ENCODE results near the gene SPPL2A.

SPPL2A gene

DNA sequence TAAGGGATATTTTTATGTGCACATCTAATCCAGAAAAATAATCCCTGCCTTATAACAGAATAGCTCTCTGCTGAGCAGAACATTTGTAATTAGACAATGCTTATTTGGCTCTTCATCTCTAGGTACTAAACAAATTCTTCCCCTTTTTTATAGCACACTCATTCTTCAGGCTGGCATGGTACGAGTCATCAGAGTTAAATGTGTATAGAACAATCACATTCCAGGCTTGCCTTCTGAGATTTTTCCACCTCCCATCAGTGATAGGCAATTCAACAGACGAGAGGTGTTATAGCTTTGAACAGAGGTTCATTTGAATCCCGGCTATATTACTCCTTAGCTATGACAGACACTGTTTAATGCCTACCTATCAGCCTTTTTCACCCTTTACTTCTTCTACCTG lies 21.4 kb upstream of the SPPL2A start:
- Mint-ChIP-seq H3K27ac (no peak overlapping the region), H3K4me1 (no peaks in the 10 kb centered on the region), H3K27me3 (no peaks in the 10 kb centered on the region), H3K4me3 (no peak overlapping the region), H3K9me3 (no peaks in the 10 kb centered on the region), H3K36me3 (no peaks in the 10 kb centered on the region)
- ATAC-seq (ENCODE audit: low read depth) (no peak), DNase-seq (ENCODE audit: low spot score in 2 of 2) (no peak)

- no peaks in the 10 kb centered on the region for H3K4me1 Mint-ChIP-seq
- H3K4me3 Mint-ChIP-seq: no peak overlapping the region
- ATAC-seq (ENCODE audit: low read depth) (no peak), DNase-seq (ENCODE audit: low spot score in 2 of 2) (no peak)
- H3K36me3 Mint-ChIP-seq: no peaks in the 10 kb centered on the region
- H3K27ac Mint-ChIP-seq: no peak overlapping the region
- H3K9me3 Mint-ChIP-seq: no peaks in the 10 kb centered on the region
- H3K27me3 Mint-ChIP-seq: no peaks in the 10 kb centered on the region
Measured at GRCh38 chr15:50786438-50786837, 20.9 kb upstream of the SPPL2A start.

- Mint-ChIP-seq H3K4me3 (no peak overlapping the region), H3K4me1 (no peaks in the 10 kb centered on the region), H3K27ac (no peak overlapping the region), H3K27me3 (no peaks in the 10 kb centered on the region), H3K36me3 (no peaks in the 10 kb centered on the region), H3K9me3 (no peaks in the 10 kb centered on the region)
- DNase-seq (ENCODE audit: low spot score in 2 of 2): no peak
- no peak for ATAC-seq (ENCODE audit: low read depth)
Measured at GRCh38 chr15:50783895-50784294, 18.4 kb upstream of the SPPL2A start.

- Mint-ChIP-seq H3K27me3 (no peaks in the 10 kb centered on the region), H3K36me3 (no peaks in the 10 kb centered on the region), H3K4me3 (no peak overlapping the region), H3K27ac (no peak overlapping the region), H3K9me3 (no peaks in the 10 kb centered on the region), H3K4me1 (no peaks in the 10 kb centered on the region)
- ATAC-seq (ENCODE audit: low read depth) (no peak), DNase-seq (ENCODE audit: low spot score in 2 of 2) (no peak)
Measured at GRCh38 chr15:50783411-50783810, 17.9 kb upstream of the SPPL2A start.

DNA sequence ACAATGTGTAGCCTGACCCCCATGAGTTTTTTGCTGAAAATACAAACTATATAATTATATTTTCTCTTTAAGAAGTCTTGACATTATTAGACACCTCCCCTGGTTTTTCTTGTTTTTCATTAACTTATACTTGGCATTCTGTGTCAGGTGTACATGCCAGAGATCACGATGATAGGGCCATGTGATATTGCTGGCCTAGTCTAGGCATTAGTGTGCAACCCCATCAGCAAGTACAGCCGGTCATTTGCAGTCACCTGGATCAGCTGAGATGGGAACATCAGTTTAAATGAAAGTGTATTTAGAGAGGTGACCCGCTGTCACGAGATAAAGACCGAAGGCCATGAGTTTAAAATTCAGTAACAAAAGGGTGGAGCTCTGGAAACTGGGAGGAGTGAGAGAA lies 12.6 kb upstream of the SPPL2A start:
- Mint-ChIP-seq H3K36me3 (no peaks in the 10 kb centered on the region), H3K9me3 (no peaks in the 10 kb centered on the region), H3K4me1 (peaks cover 3% of the 10 kb centered on the region), H3K4me3 (no peak overlapping the region), H3K27me3 (no peaks in the 10 kb centered on the region), H3K27ac (no peak overlapping the region)
- DNase-seq (ENCODE audit: low spot score in 2 of 2): no peak
- no peak for ATAC-seq (ENCODE audit: low read depth)

DNA sequence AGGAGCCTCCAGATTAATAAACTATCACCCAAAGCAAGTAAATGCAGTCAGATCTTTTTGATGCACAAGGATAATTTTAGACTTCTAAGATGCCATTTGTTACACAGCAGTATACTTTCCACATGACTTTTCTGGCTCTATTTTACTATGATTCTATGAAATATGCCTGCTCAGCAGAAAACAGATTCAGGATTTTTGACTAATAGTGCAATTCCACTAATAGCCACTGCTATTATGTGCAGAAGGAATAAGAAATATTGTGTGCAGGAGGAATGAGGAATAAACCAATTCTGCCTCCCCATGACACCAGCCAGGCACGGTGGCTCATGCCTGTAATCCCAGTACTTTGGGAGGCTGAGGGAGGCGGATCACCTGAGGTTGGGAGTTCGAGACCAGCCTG lies 11.5 kb upstream of the SPPL2A start:
- H3K9me3 Mint-ChIP-seq: no peaks in the 10 kb centered on the region
- no peak for DNase-seq (ENCODE audit: low spot score in 2 of 2)
- H3K27ac Mint-ChIP-seq: no peak overlapping the region
- no peak overlapping the region for H3K4me3 Mint-ChIP-seq
- peaks cover 3% of the 10 kb centered on the region for H3K4me1 Mint-ChIP-seq
- no peak for ATAC-seq (ENCODE audit: low read depth)
- H3K36me3 Mint-ChIP-seq: no peaks in the 10 kb centered on the region
- H3K27me3 Mint-ChIP-seq: no peaks in the 10 kb centered on the region

DNA sequence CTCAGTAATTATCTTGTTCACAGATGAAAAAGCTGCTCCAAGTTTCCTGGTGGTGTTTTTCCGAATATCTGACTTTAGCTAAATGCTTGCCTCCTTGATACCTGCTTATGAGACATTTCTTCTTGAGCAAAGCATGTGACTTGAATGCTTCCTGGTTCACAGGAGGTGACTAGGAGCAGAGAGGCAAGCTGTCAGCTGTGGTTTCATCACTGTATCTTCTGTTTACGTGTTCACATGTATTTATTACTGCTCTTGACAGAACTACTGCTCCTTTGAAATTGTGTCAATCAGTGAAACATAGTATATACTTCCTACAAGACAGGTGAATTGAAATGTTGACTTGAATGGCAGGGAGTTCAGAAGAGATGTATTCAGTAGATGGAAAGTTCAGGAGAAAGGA lies 8.9 kb upstream of the SPPL2A start:
- no peak for DNase-seq (ENCODE audit: low spot score in 2 of 2)
- H3K27ac Mint-ChIP-seq: no peak overlapping the region
- no peaks in the 10 kb centered on the region for H3K36me3 Mint-ChIP-seq
- no peaks in the 10 kb centered on the region for H3K9me3 Mint-ChIP-seq
- no peak overlapping the region for H3K4me3 Mint-ChIP-seq
- no peak for ATAC-seq (ENCODE audit: low read depth)
- H3K27me3 Mint-ChIP-seq: no peaks in the 10 kb centered on the region
- H3K4me1 Mint-ChIP-seq: peaks cover 3% of the 10 kb centered on the region

GRCh38 chr15:50773389-50773788 lies 7.9 kb upstream of the SPPL2A start:
- no peaks in the 10 kb centered on the region for H3K36me3 Mint-ChIP-seq
- H3K4me1 Mint-ChIP-seq: peaks cover 3% of the 10 kb centered on the region
- ATAC-seq (ENCODE audit: low read depth) (no peak), DNase-seq (ENCODE audit: low spot score in 2 of 2) (no peak)
- no peaks in the 10 kb centered on the region for H3K27me3 Mint-ChIP-seq
- H3K27ac Mint-ChIP-seq: no peak overlapping the region
- H3K9me3 Mint-ChIP-seq: no peaks in the 10 kb centered on the region
- no peak overlapping the region for H3K4me3 Mint-ChIP-seq

DNA sequence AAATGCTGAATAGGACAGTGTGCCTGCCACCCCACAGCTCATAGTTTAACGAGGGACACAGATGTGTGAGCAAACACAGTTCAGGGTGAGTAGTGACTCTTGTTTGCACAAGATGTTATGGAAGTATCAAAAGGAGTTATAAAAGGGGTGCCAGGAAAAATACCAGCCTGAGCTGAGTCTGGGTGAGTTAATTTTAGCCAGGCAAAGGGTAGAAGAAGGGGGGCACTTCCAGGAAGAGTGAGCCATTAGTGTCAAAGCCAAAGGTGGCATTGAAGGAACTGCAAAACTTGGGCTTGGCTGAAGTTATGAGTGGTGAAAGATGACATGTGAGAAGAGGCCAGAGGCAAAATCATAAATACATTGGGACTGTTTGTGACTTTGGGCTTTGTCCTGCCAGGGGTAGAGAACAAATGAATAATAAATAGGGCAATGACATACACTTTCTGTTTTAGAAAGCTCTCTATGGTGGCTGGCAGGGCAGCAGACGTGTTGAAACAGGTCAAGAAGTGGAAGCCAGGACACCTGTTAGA lies 1.9 kb upstream of the SPPL2A start:
- Mint-ChIP-seq H3K4me3 (no peak overlapping the region), H3K27me3 (no peaks in the 10 kb centered on the region), H3K9me3 (no peaks in the 10 kb centered on the region), H3K27ac (peak overlapping the region; percentile 80), H3K4me1 (peaks cover 24% of the 10 kb centered on the region), H3K36me3 (no peaks in the 10 kb centered on the region)
- no peak for ATAC-seq (ENCODE audit: low read depth)
- no peak for DNase-seq (ENCODE audit: low spot score in 2 of 2)

DNA sequence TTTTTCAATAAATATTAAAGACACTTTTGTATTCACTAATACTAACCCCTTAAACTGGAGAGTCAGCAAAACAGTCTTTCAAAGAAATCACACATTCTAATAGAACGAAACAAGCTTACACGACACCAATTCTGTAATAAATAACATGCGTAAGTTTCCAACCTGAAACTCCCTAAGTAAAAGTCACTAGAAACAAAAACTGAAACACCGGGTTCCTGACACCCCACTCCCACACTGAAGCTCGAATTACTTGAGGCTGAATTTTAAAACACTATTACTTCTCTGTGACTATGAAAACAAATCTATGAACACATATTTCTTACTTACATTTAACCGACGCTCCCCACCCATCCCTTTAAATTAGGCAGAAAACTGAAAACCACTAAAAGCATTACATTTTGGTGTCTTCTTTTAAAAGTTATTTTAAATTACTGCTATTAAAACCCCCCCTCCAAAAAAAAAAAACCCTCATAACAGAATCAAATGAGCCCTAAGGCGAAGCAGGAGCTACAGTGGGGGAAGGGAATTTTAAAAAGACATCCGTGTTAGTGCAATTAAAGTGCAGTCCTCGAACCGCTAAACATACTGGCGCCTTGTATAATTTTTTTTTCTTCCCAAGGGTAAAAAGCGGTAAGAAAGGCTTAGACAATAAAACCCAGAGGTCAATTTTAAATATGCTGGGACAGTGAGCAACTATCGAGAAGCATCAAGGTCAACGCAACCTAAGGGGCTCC lies 878 bp downstream of the SPPL2A start:
- no peaks in the 10 kb centered on the region for H3K27me3 Mint-ChIP-seq
- peak overlapping the region; percentile 89 for H3K4me3 Mint-ChIP-seq
- ATAC-seq (ENCODE audit: low read depth): peak; percentile 18
- DNase-seq (ENCODE audit: low spot score in 2 of 2): no peak
- H3K27ac Mint-ChIP-seq: peak overlapping the region; percentile 90
- no peaks in the 10 kb centered on the region for H3K36me3 Mint-ChIP-seq
- peaks cover 27% of the 10 kb centered on the region for H3K4me1 Mint-ChIP-seq
- H3K9me3 Mint-ChIP-seq: no peaks in the 10 kb centered on the region

- Mint-ChIP-seq H3K9me3 (no peaks in the 10 kb centered on the region), H3K27me3 (no peaks in the 10 kb centered on the region), H3K4me1 (peaks cover 24% of the 10 kb centered on the region), H3K4me3 (no peak overlapping the region), H3K27ac (no peak overlapping the region), H3K36me3 (peaks cover 7% of the 10 kb centered on the region)
- no peak for DNase-seq (ENCODE audit: low spot score in 2 of 2)
- no peak for ATAC-seq (ENCODE audit: low read depth)
Measured at GRCh38 chr15:50758712-50759205, 6.7 kb downstream of the SPPL2A start.

GRCh38 chr15:50753463-50753862 lies 12.0 kb downstream of the SPPL2A start:
- H3K4me3 Mint-ChIP-seq: no peak overlapping the region
- ATAC-seq (ENCODE audit: low read depth) (no peak), DNase-seq (ENCODE audit: low spot score in 2 of 2) (no peak)
- no peaks in the 10 kb centered on the region for H3K27me3 Mint-ChIP-seq
- H3K27ac Mint-ChIP-seq: no peak overlapping the region
- H3K4me1 Mint-ChIP-seq: peaks cover 15% of the 10 kb centered on the region
- H3K36me3 Mint-ChIP-seq: peaks cover 12% of the 10 kb centered on the region
- H3K9me3 Mint-ChIP-seq: no peaks in the 10 kb centered on the region

- Mint-ChIP-seq H3K27me3 (no peaks in the 10 kb centered on the region), H3K4me1 (peaks cover 9% of the 10 kb centered on the region), H3K4me3 (no peak overlapping the region), H3K36me3 (peaks cover 10% of the 10 kb centered on the region), H3K9me3 (no peaks in the 10 kb centered on the region), H3K27ac (no peak overlapping the region)
- no peak for DNase-seq (ENCODE audit: low spot score in 2 of 2)
- ATAC-seq (ENCODE audit: low read depth): no peak
Measured at GRCh38 chr15:50751394-50751793, 14.1 kb downstream of the SPPL2A start.

- Mint-ChIP-seq H3K9me3 (no peaks in the 10 kb centered on the region), H3K27me3 (no peaks in the 10 kb centered on the region), H3K4me1 (peaks cover 9% of the 10 kb centered on the region), H3K27ac (no peak overlapping the region), H3K36me3 (peaks cover 10% of the 10 kb centered on the region), H3K4me3 (no peak overlapping the region)
- ATAC-seq (ENCODE audit: low read depth) (no peak), DNase-seq (ENCODE audit: low spot score in 2 of 2) (no peak)
Measured at GRCh38 chr15:50750227-50750705, 15.2 kb downstream of the SPPL2A start.

DNA sequence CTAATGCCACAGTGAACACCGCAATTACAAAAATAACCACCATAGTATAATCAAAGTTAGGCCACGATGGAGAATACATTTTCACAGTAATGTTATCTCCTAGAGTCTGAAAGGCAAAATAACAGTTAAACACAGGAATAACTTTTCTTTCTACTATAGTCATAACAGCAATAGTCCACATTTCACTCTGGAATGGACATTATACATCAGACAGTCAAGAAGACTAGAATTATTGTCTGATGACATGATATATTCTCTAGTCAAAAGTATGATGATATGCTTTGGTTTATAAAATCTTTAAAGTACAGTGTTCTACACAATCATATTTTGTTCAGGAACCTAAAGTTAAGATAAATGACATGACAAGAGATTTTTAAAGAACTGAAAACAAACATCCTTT lies 18.0 kb downstream of the SPPL2A start:
- DNase-seq (ENCODE audit: low spot score in 2 of 2) (no peak), ATAC-seq (ENCODE audit: low read depth) (no peak)

More for the DNA sequence above, 18.0 kb downstream of the SPPL2A start:
- no peaks in the 10 kb centered on the region for H3K27me3 Mint-ChIP-seq
- H3K27ac Mint-ChIP-seq: peak overlapping the region; percentile 20
- peaks cover 4% of the 10 kb centered on the region for H3K4me1 Mint-ChIP-seq
- H3K36me3 Mint-ChIP-seq: peaks cover 12% of the 10 kb centered on the region
- no peaks in the 10 kb centered on the region for H3K9me3 Mint-ChIP-seq
- no peak overlapping the region for H3K4me3 Mint-ChIP-seq

All from memory B cell (primary cell).